Neural crest cell (in vitro differentiated cells): ENCODE measurements around the gene TSHZ2. TPM values are rescaled to one million over a fixed set of nuclear protein-coding genes. Genes with fewer than 3 reads are reported as not detected.

Experiments used
- DNase-seq: peaks from one replicate; pipeline ENCODE4 v3.0.0; 2021; ENCODE audit warnings: low read depth, mixed read lengths, low spot score
- H3K27ac Mint-ChIP-seq: one replicate; pipeline ENCODE4 v1.8.0; 2021; ENCODE audit warnings: mild to moderate bottlenecking, mixed read lengths; ENCODE audit not compliant: unreplicated experiment
- H3K27me3 Mint-ChIP-seq: 2 replicates; pipeline ENCODE4 v1.8.0; 2021; ENCODE audit warnings: low read depth, mild to moderate bottlenecking, mixed read lengths
- H3K36me3 Mint-ChIP-seq: 2 replicates; pipeline ENCODE4 v1.8.0; 2021; ENCODE audit warnings: low read depth, mild to moderate bottlenecking, mixed read lengths
- H3K4me1 Mint-ChIP-seq: 2 replicates; pipeline ENCODE4 v1.8.0; 2021; ENCODE audit warnings: mixed read lengths
- H3K4me3 Mint-ChIP-seq: one replicate; pipeline ENCODE4 v1.8.0; 2021; ENCODE audit warnings: mild to moderate bottlenecking, mixed read lengths
- H3K9me3 Mint-ChIP-seq: 2 replicates; pipeline ENCODE4 v1.8.0; 2021; ENCODE audit warnings: mixed read lengths
- total RNA-seq: library from RNA; stranded (reverse); gene quantifications from 2 replicates; pipeline ENCODE4 v1.2.1, GENCODE V29; 2021
- TF ChIP-seq, protein P1 (sequence below): fragments of 200-600 bp; sonication (generic); conservative IDR thresholded peaks from 2 replicates; pipeline ENCODE4 v1.5.0; 2021; ENCODE audit warnings: antibody characterized with exemption, mild to moderate bottlenecking

TSHZ2 gene
- total RNA-seq, 1 donor from 2014 or later, result 6.4 TPM

DNA sequence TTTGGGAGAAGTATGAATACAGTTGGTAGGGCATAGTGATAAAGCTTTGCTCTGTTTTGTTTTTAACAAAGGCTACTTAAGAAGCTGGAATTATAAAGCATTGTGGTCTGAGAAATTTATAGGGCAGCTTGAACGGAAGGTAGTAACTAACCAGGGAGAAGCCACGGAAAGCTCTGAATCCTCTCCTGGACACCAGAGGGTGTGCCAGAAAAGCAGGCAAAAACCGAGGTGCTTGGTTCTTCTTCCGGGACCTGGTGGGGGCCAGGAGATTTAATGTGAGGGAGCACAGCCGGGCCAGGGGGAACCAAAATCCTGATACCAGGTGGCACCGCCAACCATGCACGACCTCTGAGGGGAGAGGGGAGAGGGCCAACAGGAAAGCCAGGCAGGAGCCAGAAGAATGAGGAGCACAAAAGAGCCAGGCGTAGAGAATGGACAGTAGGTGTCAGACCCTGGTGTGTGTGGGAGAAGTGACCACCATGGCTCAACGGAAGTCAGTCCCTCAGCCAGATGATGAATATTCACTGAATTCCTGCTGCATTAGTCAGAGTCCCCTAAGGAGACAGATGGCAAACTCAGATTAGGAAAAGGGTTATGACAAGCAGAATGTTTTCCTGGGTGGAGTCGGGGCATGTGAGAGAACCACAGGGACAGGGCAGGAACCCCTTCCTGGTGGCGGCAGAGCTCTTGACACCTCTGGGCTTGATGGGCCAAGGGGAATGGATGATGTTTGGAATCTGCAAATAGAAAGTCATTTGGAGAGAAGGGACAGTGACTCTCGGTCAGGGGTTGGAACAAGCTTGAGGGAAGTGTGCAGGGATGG, 359.2 kb downstream of the TSHZ2 start:
- no peak for DNase-seq
- Mint-ChIP-seq H3K9me3 (peaks cover 7% of the 10 kb centered on the region), H3K4me3 (peak overlapping the region; percentile 9), H3K36me3 (no peaks in the 10 kb centered on the region), H3K4me1 (peaks cover 29% of the 10 kb centered on the region), H3K27me3 (no peaks in the 10 kb centered on the region), H3K27ac (peak overlapping the region; percentile 91)
- TF ChIP-seq, protein P1, sequence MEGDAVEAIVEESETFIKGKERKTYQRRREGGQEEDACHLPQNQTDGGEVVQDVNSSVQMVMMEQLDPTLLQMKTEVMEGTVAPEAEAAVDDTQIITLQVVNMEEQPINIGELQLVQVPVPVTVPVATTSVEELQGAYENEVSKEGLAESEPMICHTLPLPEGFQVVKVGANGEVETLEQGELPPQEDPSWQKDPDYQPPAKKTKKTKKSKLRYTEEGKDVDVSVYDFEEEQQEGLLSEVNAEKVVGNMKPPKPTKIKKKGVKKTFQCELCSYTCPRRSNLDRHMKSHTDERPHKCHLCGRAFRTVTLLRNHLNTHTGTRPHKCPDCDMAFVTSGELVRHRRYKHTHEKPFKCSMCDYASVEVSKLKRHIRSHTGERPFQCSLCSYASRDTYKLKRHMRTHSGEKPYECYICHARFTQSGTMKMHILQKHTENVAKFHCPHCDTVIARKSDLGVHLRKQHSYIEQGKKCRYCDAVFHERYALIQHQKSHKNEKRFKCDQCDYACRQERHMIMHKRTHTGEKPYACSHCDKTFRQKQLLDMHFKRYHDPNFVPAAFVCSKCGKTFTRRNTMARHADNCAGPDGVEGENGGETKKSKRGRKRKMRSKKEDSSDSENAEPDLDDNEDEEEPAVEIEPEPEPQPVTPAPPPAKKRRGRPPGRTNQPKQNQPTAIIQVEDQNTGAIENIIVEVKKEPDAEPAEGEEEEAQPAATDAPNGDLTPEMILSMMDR, result no peak

DNA sequence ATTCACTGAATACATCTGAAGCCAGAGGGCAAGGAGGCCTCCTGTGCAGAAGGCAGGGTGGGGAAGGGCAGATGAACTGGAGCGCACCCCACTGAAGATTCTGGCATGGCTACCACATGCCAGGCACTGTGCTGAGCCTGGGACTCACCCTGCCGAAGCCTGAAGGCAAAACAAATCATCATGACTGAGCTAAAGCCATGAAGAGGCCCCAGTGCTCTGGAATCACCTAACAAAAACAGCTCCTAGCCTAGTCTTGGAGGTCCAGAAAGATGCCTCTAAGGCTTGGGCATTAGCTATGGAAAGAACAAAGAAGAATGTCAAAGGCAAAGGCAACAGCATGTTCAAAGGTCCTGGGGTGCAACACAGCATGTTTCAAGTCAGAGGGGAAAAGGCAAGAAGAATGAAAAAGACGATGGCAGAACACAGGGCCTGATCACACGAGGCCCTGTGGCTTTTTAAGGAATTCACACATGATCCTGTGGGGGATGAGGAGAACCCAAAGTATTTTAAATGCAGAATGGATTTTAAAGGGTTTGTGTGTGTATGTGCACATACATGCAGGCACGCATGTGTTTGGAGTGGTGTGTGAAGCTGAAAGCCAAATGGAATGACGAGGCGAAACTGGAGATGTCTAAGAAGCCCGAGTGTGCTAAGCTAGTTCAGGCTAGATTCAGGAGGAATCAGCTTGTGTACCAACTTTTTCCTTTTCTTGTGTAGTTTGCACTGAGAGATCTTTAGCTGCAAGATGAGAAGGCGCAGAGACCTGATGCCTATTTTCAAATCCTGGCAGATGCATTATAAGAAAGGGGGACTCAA, 360.1 kb downstream of the TSHZ2 start:
- no peak overlapping the region for H3K4me3 Mint-ChIP-seq
- H3K4me1 Mint-ChIP-seq, result peaks cover 29% of the 10 kb centered on the region
- H3K36me3 Mint-ChIP-seq, result no peaks in the 10 kb centered on the region
- peak overlapping the region; percentile 91 for H3K27ac Mint-ChIP-seq
- peaks cover 7% of the 10 kb centered on the region for H3K9me3 Mint-ChIP-seq
- no peak for DNase-seq
- TF ChIP-seq, protein P1, result no peak
- H3K27me3 Mint-ChIP-seq, result no peaks in the 10 kb centered on the region

DNA sequence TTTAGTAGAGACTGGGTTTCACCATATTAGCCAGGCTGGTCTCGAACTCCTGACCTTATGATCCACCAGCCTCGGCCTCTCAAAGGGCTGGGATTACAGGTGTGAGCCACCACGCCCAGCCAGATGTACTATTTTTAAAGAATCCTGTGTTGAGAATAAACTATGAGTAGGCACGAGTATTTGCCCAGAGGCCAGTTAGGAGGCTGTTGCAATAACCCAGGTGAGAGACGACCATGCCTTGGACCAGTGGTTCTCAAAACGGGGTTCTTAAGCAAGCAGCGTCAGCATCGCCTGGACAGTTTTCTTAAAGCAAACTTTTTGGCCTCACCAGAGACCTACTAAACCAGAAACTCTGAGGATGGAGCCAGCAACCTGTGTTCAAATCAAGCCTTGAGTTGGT, 362.7 kb downstream of the TSHZ2 start:
- TF ChIP-seq, protein P1, result no peak
- H3K4me3 Mint-ChIP-seq, result no peak overlapping the region
- H3K9me3 Mint-ChIP-seq, result peaks cover 7% of the 10 kb centered on the region
- peaks cover 23% of the 10 kb centered on the region for H3K4me1 Mint-ChIP-seq
- H3K27me3 Mint-ChIP-seq, result no peaks in the 10 kb centered on the region
- no peak for DNase-seq
- no peak overlapping the region for H3K27ac Mint-ChIP-seq
- no peaks in the 10 kb centered on the region for H3K36me3 Mint-ChIP-seq

DNA sequence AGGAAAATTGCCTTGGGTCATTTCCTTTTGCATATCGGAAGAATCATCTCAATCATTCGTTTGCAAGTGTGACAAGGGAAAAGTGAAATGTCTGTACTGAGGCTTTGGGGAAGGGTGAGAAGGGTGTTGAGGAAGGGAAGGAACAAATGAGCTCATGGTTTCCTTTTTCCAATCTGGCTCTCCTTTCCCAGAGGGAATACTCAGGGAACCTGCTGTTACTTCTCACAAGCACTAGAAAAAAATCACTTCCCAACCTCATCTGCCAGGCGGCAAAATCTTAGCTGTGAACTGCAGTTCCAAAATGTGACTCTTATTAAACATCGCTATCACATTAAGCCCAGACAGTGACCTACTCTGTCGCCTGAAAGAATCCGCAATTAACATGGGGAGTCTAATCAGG, 363.4 kb downstream of the TSHZ2 start:
- Mint-ChIP-seq H3K27ac (no peak overlapping the region), H3K36me3 (no peaks in the 10 kb centered on the region), H3K9me3 (peaks cover 7% of the 10 kb centered on the region), H3K4me1 (peaks cover 19% of the 10 kb centered on the region), H3K27me3 (no peaks in the 10 kb centered on the region), H3K4me3 (no peak overlapping the region)
- no peak for DNase-seq
- TF ChIP-seq, protein P1, result no peak

DNA sequence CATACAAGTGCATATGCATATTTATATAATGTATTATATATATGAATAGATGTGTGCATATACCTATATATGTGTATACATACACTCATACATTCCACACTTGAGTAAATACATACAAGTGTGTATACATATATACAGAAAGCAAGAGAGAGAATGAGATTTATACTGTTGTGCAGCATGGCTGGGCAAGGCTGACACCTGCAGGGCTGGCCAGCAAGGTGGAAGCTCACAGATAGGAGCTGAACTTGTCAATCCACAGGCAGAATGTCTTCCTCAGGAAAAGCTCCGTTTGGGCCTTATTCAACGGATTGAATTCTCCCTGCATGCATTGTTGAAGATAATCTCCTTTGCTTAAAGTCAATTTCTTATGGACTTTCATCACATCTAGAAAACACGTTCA, 364.7 kb downstream of the TSHZ2 start:
- Mint-ChIP-seq H3K4me1 (peaks cover 7% of the 10 kb centered on the region), H3K27me3 (no peaks in the 10 kb centered on the region), H3K36me3 (no peaks in the 10 kb centered on the region), H3K27ac (no peak overlapping the region), H3K9me3 (peaks cover 7% of the 10 kb centered on the region), H3K4me3 (no peak overlapping the region)
- DNase-seq, result no peak
- TF ChIP-seq, protein P1, result no peak
